HL-60 (cell line): ENCODE results near the gene RAB34.

ENCODE experiments used
- CTCF ChIP-seq: IDR thresholded peaks from one replicate; pipeline ENCODE4 v1.5.1; 2011; ENCODE audit warnings: low read length, control low read depth, inconsistent platforms; ENCODE audit not compliant: insufficient read depth
- GABPA ChIP-seq: IDR thresholded peaks from 2 replicates; pipeline ENCODE4 v1.6.1; 2012; ENCODE audit warnings: low read depth
- POLR2AphosphoS5 ChIP-seq: IDR thresholded peaks from 2 replicates; pipeline ENCODE4 v1.6.1; 2012; ENCODE audit warnings: low read depth
- REST ChIP-seq: IDR thresholded peaks from 2 replicates; pipeline ENCODE4 v1.6.1; 2012; ENCODE audit warnings: low read depth; ENCODE audit not compliant: insufficient replicate concordance
- SPI1 ChIP-seq: IDR thresholded peaks from 2 replicates; pipeline ENCODE4 v1.6.1; 2012; ENCODE audit warnings: low read depth, mild to moderate bottlenecking, borderline replicate concordance

GRCh38 chr17:28667870-28668269, 49.8 kb downstream of the RAB34 start:
- no peak for TF ChIP-seq CTCF
- TF ChIP-seq POLR2AphosphoS5, result no peak
- TF ChIP-seq REST, result no peak
- TF ChIP-seq GABPA, result no peak
- TF ChIP-seq SPI1, result no peak
